Epithelial cell of esophagus (primary cell): Measurements from ENCODE around the gene NRIP3.
"Not testable (repeated sequence)": the region's sequence is repeated elsewhere in the genome, so short reads cannot be mapped to it uniquely, and the experiment has no call there.

Experiments
- DNase-seq: peaks from one replicate; pipeline ENCODE4 v3.0.0; 2010; ENCODE audit warnings: low read depth
- H3K4me3 ChIP-seq: 2 replicates; pipeline ENCODE4 v1.5.1; 2011; ENCODE audit warnings: mild to moderate bottlenecking, low read length, control low read depth
- TF ChIP-seq, protein P1 (sequence below): IDR thresholded peaks from 2 replicates; pipeline ENCODE4 v1.5.1; 2011; ENCODE audit warnings: low read depth, mild to moderate bottlenecking, low read length, control low read depth, inconsistent platforms; ENCODE audit not compliant: insufficient read depth; ENCODE audit errors: missing control alignments

The NRIP3 gene

DNA sequence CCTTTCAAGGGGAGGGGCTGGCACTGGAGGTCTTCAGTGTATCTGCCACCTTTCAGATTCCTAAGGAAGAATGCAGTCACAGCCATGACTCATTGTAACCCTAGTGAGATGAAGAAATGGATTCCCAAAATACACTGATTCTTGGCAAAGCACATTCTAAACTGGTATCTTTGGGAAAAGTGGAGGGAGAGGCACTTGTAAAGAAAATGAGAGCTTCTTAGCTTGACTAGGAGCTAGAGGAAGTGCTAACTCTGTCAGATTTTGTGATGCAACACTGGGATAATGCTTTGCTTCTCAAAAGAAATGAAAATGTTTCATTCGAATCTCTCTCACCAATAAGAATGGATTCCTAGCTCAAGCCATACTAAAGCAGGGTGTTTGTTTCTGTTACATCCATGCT lies 14.3 kb downstream of the NRIP3 start:
- TF ChIP-seq, protein P1, sequence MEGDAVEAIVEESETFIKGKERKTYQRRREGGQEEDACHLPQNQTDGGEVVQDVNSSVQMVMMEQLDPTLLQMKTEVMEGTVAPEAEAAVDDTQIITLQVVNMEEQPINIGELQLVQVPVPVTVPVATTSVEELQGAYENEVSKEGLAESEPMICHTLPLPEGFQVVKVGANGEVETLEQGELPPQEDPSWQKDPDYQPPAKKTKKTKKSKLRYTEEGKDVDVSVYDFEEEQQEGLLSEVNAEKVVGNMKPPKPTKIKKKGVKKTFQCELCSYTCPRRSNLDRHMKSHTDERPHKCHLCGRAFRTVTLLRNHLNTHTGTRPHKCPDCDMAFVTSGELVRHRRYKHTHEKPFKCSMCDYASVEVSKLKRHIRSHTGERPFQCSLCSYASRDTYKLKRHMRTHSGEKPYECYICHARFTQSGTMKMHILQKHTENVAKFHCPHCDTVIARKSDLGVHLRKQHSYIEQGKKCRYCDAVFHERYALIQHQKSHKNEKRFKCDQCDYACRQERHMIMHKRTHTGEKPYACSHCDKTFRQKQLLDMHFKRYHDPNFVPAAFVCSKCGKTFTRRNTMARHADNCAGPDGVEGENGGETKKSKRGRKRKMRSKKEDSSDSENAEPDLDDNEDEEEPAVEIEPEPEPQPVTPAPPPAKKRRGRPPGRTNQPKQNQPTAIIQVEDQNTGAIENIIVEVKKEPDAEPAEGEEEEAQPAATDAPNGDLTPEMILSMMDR, result no peak
- DNase-seq, result peak; percentile 17
- H3K4me3 ChIP-seq, result no peak overlapping the region

DNA sequence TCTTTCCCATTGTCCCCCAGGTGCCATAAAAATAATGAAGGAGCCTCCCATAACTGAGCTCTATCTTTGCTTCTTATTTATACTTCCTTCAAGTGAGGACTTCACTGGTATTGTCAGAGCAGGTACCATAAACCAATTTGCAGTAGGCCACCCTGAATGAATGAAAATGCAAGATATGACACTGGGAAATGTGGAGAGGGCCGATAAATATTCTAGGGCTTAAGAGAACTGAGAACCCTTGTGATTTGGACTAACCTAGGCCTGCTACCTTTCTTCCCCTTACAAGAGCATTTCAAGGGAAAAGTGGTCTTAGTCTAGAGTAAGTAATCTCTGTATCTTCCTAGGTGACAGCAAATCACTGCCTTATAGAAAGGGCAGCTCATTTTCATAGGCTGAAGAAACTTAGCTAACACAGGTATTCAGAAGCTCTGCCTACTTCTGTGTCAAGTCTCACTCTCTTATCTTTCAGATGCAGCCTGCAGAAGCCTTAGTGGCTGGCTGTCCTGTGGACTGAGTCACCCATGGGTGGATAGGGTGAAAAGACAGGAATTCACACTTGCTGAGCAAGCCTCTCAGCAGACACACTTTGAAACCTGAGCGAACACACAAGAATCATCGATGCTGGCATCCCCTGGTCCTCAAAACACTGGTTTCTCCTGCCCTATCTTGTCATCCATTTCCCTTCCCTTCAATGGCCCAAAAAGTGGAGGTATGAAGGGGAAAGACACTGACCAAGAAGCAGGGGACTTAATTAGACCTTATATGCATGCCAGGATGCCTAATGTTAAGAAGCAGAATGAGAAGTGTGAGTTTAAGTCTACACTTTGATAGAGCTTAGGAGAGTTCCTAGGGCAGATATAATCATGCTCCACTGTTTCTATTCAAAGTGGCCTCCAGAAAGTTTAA lies 15.2 kb downstream of the NRIP3 start:
- H3K4me3 ChIP-seq, result no peak overlapping the region
- DNase-seq, result peak; percentile 71
- TF ChIP-seq, protein P1, result no peak

DNA sequence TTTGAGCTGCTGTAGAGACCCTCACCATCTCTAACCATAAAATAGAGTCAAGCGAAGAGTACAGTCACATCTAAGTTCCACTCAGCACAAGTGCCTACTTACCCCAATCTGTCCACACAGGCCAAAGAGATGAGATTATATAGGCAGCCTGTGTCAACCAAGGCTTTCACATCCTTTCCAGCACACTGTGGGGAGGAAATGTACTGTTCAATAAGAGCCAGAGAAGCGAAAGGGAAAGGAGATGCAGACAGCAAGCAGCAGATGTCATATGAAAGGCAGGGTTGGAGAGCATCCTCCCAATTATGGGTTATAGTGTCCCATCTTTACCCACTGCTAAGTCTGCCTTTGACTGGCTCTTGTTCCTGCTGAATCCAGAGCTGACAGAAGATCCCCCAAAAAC lies 16.4 kb downstream of the NRIP3 start:
- TF ChIP-seq, protein P1, result no peak
- H3K4me3 ChIP-seq, result no peak overlapping the region
- DNase-seq, result no peak

DNA sequence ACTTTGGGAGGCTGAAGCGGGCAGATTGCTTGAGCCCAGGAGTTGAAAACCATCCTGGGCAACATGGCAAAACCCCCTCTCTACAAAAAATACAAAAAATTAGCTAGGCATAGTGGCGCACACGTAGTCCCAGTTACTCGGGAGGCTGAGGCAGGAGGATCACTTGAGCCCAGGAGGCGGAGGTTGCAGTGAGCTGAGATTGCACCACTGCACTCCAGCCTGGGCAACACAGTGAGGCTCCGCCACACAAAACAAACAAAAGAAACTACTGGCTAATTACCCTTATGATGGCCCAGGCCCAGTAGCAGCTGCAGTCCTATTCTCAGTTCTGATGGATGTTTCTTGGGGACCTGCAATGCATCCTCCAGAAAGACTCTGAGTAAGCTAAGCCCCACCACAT lies 17.0 kb downstream of the NRIP3 start:
- DNase-seq, result not testable (repeated sequence)

DNA sequence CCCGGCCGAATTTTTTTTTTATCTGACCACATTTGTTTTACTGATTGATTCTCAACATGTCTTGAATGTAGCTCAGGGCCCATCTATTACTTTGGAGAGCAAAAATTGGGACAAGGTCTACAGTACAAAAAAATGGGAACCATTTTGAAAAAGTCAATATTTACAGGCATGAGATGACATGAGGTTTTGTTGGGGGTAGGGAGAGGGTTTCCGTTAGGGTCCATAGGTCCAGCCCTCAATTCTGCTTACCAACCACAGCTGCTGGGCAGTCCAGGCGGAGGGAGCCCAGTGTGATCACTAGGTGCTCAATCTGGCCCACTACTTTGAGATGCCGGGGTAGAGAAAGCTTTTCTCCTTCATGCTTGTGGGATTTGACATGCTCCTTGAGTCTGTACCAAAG lies 18.3 kb downstream of the NRIP3 start:
- TF ChIP-seq, protein P1, result no peak
- no peak overlapping the region for H3K4me3 ChIP-seq
- no peak for DNase-seq

More for the DNA sequence above, 17.0 kb downstream of the NRIP3 start:
- H3K4me3 ChIP-seq, result not testable (repeated sequence)

DNA sequence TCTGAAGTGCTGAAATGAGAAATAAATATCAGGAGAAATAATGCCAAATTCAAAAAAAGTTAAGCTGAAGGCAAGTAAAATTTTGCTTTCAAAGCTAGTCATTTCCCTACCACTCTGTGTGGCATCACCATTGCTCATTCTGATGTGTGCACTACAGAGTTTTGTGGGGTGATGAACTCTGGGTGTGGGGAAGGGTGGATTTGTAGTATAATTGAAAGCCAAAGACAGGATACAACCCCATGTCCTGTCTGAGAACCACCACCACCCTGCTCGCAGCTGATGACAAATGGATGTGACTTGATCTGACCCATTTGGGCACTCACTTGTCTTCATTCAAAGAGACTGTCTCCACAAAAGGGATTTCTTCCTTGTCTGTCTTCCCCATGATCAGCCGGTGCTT lies 20.2 kb downstream of the NRIP3 start:
- DNase-seq, result no peak
- no peak overlapping the region for H3K4me3 ChIP-seq
- TF ChIP-seq, protein P1, result no peak

DNA sequence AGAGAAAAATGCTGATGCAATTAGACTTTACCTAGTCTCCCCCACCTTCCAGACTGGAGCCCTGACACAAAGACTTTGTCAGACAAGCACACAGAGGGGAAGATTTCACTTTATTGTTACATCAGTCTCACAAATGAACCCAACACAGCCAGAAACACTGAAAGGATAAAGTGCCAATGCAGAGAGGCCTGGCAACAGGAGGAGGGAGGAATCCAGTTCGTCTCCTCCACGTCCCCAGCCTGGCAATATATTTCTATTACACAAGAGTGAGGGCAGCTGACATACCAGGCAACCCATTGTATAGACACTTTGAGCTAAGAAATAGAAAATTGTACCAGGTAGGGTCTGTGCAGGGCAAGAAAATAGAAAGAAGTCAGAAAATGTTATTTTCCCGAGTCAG lies 23.3 kb downstream of the NRIP3 start:
- TF ChIP-seq, protein P1, result no peak
- no peak for DNase-seq
- no peak overlapping the region for H3K4me3 ChIP-seq

DNA sequence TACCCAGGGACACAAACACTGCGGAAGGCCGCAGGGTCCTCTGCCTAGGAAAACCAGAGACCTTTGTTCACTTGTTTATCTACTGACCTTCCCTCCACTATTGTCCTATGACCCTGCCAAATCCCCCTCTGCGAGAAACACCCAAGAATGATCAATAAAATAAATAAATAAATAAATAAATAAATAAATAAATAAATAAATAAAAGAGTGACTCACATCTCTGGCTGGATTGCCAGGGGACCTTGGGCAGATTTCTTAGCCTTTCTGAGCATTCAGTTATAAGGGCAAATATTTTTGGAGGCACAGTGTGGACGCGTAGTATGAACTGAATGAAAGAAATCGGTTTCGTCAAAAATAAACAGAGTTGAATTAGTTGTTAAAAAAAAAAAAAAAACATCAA lies 24.4 kb downstream of the NRIP3 start:
- not testable (repeated sequence) for DNase-seq

More for the DNA sequence above, 24.4 kb downstream of the NRIP3 start:
- H3K4me3 ChIP-seq, result not testable (repeated sequence)
